Measurements from ENCODE around the gene RBMS2. TPM values are rescaled to one million over a fixed set of nuclear protein-coding genes. Genes with fewer than 3 reads are reported as not detected.
"Not testable (repeated sequence)": the region's sequence is repeated elsewhere in the genome, so short reads cannot be mapped to it uniquely, and the experiment has no call there.

Gene RBMS2
- total RNA-seq, 1 experiment from 2014 or later, result 31.0 TPM

- H3K9me3 ChIP-seq (replicated peaks); H3K27ac ChIP-seq; DNase-seq (ENCODE audit: low read depth in 1 of 2, low spot score in 2 of 2); H3K4me1 ChIP-seq (replicated peaks); H3K4me3 ChIP-seq; H3K36me3 ChIP-seq: not testable (repeated sequence)
- peaks cover 29% of the 10 kb centered on the region for H3K27me3 ChIP-seq (replicated peaks)
These were observed 27.6 kb upstream of the RBMS2 start for GRCh38 chr12:56494106-56494415.

- H3K4me3 ChIP-seq; DNase-seq (ENCODE audit: low read depth in 1 of 2, low spot score in 2 of 2); H3K9me3 ChIP-seq (replicated peaks); H3K27ac ChIP-seq; H3K4me1 ChIP-seq (replicated peaks); H3K36me3 ChIP-seq: not testable (repeated sequence)
- H3K27me3 ChIP-seq (replicated peaks), result peaks cover 25% of the 10 kb centered on the region
These were observed 27.1 kb upstream of the RBMS2 start for GRCh38 chr12:56494481-56494880.

- not testable (repeated sequence) for H3K36me3 ChIP-seq; H3K9me3 ChIP-seq (replicated peaks); H3K4me3 ChIP-seq; H3K27me3 ChIP-seq (replicated peaks); H3K4me1 ChIP-seq (replicated peaks); H3K27ac ChIP-seq
- peak; percentile 23 to 64 for DNase-seq (ENCODE audit: low read depth in 1 of 2, low spot score in 2 of 2)
These were observed 24.9 kb upstream of the RBMS2 start for GRCh38 chr12:56496704-56497103.

GRCh38 chr12:56498126-56498902, 23.3 kb upstream of the RBMS2 start:
- not testable (repeated sequence) for DNase-seq (ENCODE audit: low read depth in 1 of 2, low spot score in 2 of 2); H3K4me1 ChIP-seq (replicated peaks)

GRCh38 chr12:56499452-56499851, 22.2 kb upstream of the RBMS2 start:
- not testable (repeated sequence) for H3K4me3 ChIP-seq; H3K36me3 ChIP-seq; DNase-seq (ENCODE audit: low read depth in 1 of 2, low spot score in 2 of 2); H3K27me3 ChIP-seq (replicated peaks); H3K27ac ChIP-seq; H3K4me1 ChIP-seq (replicated peaks); H3K9me3 ChIP-seq (replicated peaks)

More at GRCh38 chr12:56498126-56498902, 23.3 kb upstream of the RBMS2 start:
- not testable (repeated sequence) for H3K9me3 ChIP-seq (replicated peaks); H3K27ac ChIP-seq; H3K27me3 ChIP-seq (replicated peaks); H3K4me3 ChIP-seq; H3K36me3 ChIP-seq

GRCh38 chr12:56499879-56500278, 21.7 kb upstream of the RBMS2 start:
- not testable (repeated sequence) for H3K9me3 ChIP-seq (replicated peaks); DNase-seq (ENCODE audit: low read depth in 1 of 2, low spot score in 2 of 2); H3K4me1 ChIP-seq (replicated peaks); H3K4me3 ChIP-seq; H3K27ac ChIP-seq; H3K36me3 ChIP-seq; H3K27me3 ChIP-seq (replicated peaks)

- Histone ChIP-seq H3K4me1 (replicated peaks) (no peaks in the 10 kb centered on the region), H3K27ac (no peak overlapping the region), H3K36me3 (no peaks in the 10 kb centered on the region), H3K9me3 (replicated peaks) (no peaks in the 10 kb centered on the region), H3K4me3 (no peak overlapping the region), H3K27me3 (replicated peaks) (no peaks in the 10 kb centered on the region)
- no peak for DNase-seq (ENCODE audit: low read depth in 1 of 2, low spot score in 2 of 2)
These were observed 10.8 kb upstream of the RBMS2 start for GRCh38 chr12:56510786-56511185.

- not testable (repeated sequence) for H3K9me3 ChIP-seq (replicated peaks); DNase-seq (ENCODE audit: low read depth in 1 of 2, low spot score in 2 of 2); H3K27ac ChIP-seq; H3K27me3 ChIP-seq (replicated peaks); H3K36me3 ChIP-seq; H3K4me3 ChIP-seq
- peaks cover 14% of the 10 kb centered on the region for H3K4me1 ChIP-seq (replicated peaks)
These were observed 7.7 kb upstream of the RBMS2 start for GRCh38 chr12:56514014-56514318.

- peak overlapping the region; percentile 75 for H3K27ac ChIP-seq
These were observed 3.8 kb upstream of the RBMS2 start for GRCh38 chr12:56517854-56518253.

GRCh38 chr12:56518570-56518969, 3.0 kb upstream of the RBMS2 start:
- Histone ChIP-seq H3K4me1 (replicated peaks) (peaks cover 41% of the 10 kb centered on the region), H3K27ac (peak overlapping the region; percentile 75), H3K4me3 (no peak overlapping the region), H3K27me3 (replicated peaks) (no peaks in the 10 kb centered on the region), H3K9me3 (replicated peaks) (no peaks in the 10 kb centered on the region), H3K36me3 (no peaks in the 10 kb centered on the region)
- DNase-seq (ENCODE audit: low read depth in 1 of 2, low spot score in 2 of 2), result peak in 1 of 2 experiments; percentile 52

More at GRCh38 chr12:56517854-56518253, 3.8 kb upstream of the RBMS2 start:
- peaks cover 34% of the 10 kb centered on the region for H3K4me1 ChIP-seq (replicated peaks)
- no peak for DNase-seq (ENCODE audit: low read depth in 1 of 2, low spot score in 2 of 2)
- H3K27me3 ChIP-seq (replicated peaks), result no peaks in the 10 kb centered on the region
- no peaks in the 10 kb centered on the region for H3K36me3 ChIP-seq
- H3K9me3 ChIP-seq (replicated peaks), result no peaks in the 10 kb centered on the region
- H3K4me3 ChIP-seq, result no peak overlapping the region

GRCh38 chr12:56520048-56520447, 1.6 kb upstream of the RBMS2 start:
- Histone ChIP-seq H3K36me3 (no peaks in the 10 kb centered on the region; the same call in 1 of the 2 replicates), H3K9me3 (replicated peaks) (no peaks in the 10 kb centered on the region), H3K4me1 (replicated peaks) (peaks cover 56% of the 10 kb centered on the region), H3K4me3 (no peak overlapping the region), H3K27me3 (replicated peaks) (no peaks in the 10 kb centered on the region), H3K27ac (peak overlapping the region; percentile 51)
- no peak for DNase-seq (ENCODE audit: low read depth in 1 of 2, low spot score in 2 of 2)

- H3K4me1 ChIP-seq (replicated peaks), result peaks cover 61% of the 10 kb centered on the region
- no peak overlapping the region for H3K4me3 ChIP-seq
- H3K27me3 ChIP-seq (replicated peaks), result no peaks in the 10 kb centered on the region
- no peak for DNase-seq (ENCODE audit: low read depth in 1 of 2, low spot score in 2 of 2)
- no peaks in the 10 kb centered on the region for H3K9me3 ChIP-seq (replicated peaks)
- H3K27ac ChIP-seq, result peak overlapping the region; percentile 51
- H3K36me3 ChIP-seq, result peaks cover 5% of the 10 kb centered on the region
These were observed 1.1 kb upstream of the RBMS2 start for GRCh38 chr12:56520506-56520905.

GRCh38 chr12:56521209-56521589, 421 bp upstream of the RBMS2 start:
- Histone ChIP-seq H3K4me3 (peak overlapping the region; percentile 58), H3K4me1 (replicated peaks) (peaks cover 68% of the 10 kb centered on the region), H3K27me3 (replicated peaks) (no peaks in the 10 kb centered on the region), H3K27ac (peak overlapping the region; percentile 51), H3K36me3 (peaks cover 7% of the 10 kb centered on the region), H3K9me3 (replicated peaks) (no peaks in the 10 kb centered on the region)
- no peak for DNase-seq (ENCODE audit: low read depth in 1 of 2, low spot score in 2 of 2)

GRCh38 chr12:56522411-56523193, 982 bp downstream of the RBMS2 start:
- peaks cover 11% of the 10 kb centered on the region for H3K36me3 ChIP-seq
- H3K9me3 ChIP-seq (replicated peaks), result no peaks in the 10 kb centered on the region
- H3K27me3 ChIP-seq (replicated peaks), result no peaks in the 10 kb centered on the region
- H3K27ac ChIP-seq, result peak overlapping the region; percentile 99
- peak in 1 of 2 experiments; percentile 49 for DNase-seq (ENCODE audit: low read depth in 1 of 2, low spot score in 2 of 2)
- H3K4me3 ChIP-seq, result peak overlapping the region; percentile 58
- peaks cover 78% of the 10 kb centered on the region for H3K4me1 ChIP-seq (replicated peaks)

Data from SJSA1 (cell line).